ENCODE results near the gene ANKRD55.

DNA sequence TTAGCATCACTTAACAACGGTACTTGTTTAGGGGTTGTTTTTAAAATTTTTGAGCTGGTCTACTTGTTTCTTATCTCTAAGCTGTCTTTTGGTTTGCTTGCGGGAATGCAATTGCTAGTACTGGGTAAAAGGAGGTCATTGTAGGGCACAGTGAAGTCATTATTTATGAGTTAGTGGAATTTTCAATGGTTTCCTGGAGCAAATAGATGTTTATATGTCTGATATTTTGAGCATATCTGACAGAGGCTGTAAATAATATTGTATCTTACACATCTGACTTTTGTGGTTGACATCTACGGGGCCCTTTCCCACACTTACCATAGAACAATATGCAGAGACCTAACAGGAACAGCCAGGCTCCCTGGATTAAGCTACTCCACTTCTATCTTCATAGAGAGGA, 147.9 kb downstream of the ANKRD55 start:
- TF ChIP-seq, protein P1, sequence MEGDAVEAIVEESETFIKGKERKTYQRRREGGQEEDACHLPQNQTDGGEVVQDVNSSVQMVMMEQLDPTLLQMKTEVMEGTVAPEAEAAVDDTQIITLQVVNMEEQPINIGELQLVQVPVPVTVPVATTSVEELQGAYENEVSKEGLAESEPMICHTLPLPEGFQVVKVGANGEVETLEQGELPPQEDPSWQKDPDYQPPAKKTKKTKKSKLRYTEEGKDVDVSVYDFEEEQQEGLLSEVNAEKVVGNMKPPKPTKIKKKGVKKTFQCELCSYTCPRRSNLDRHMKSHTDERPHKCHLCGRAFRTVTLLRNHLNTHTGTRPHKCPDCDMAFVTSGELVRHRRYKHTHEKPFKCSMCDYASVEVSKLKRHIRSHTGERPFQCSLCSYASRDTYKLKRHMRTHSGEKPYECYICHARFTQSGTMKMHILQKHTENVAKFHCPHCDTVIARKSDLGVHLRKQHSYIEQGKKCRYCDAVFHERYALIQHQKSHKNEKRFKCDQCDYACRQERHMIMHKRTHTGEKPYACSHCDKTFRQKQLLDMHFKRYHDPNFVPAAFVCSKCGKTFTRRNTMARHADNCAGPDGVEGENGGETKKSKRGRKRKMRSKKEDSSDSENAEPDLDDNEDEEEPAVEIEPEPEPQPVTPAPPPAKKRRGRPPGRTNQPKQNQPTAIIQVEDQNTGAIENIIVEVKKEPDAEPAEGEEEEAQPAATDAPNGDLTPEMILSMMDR (IDR thresholded peaks at IDR 0.05; ENCODE audit: insufficient read depth, low read depth, low read length) = no peak
- TF ChIP-seq EZH2 (IDR thresholded peaks at IDR 0.05; ENCODE audit: insufficient read depth, low read length) = no peak
